ENCODE measurements around the gene ELL. TPM values are rescaled to one million over a fixed set of nuclear protein-coding genes. Genes with fewer than 3 reads are reported as not detected.

The ELL gene
- total and polyA plus RNA-seq, 9 of the 15 experiments (the other 6 are each of a cell fraction or from before 2014, with no cell fraction given), result 0.24 to 22.5 (median 4.1) TPM

- peak; percentile 85 for TF ChIP-seq GTF3C2 (IDR thresholded peaks at IDR 0.05; ENCODE audit: borderline replicate concordance, extremely low read depth, insufficient read length)
- no peak for TF ChIP-seq CREB5 (CRISPR knock-in tag; IDR thresholded peaks at IDR 0.05)
- no peak for TF ChIP-seq ZFP1 (CRISPR knock-in tag; IDR thresholded peaks at IDR 0.05)
- peak; percentile 66 for TF ChIP-seq KDM5B (IDR thresholded peaks at IDR 0.05; ENCODE audit: insufficient replicate concordance, low read depth, low read length)
- no peak for TF ChIP-seq KDM1A (IDR thresholded peaks at IDR 0.05)
- TF ChIP-seq FIP1L1 (IDR thresholded peaks at IDR 0.05; ENCODE audit: low read depth, low read length, poor library complexity, severe bottlenecking), result peak; percentile 49
- TF ChIP-seq, protein P1, sequence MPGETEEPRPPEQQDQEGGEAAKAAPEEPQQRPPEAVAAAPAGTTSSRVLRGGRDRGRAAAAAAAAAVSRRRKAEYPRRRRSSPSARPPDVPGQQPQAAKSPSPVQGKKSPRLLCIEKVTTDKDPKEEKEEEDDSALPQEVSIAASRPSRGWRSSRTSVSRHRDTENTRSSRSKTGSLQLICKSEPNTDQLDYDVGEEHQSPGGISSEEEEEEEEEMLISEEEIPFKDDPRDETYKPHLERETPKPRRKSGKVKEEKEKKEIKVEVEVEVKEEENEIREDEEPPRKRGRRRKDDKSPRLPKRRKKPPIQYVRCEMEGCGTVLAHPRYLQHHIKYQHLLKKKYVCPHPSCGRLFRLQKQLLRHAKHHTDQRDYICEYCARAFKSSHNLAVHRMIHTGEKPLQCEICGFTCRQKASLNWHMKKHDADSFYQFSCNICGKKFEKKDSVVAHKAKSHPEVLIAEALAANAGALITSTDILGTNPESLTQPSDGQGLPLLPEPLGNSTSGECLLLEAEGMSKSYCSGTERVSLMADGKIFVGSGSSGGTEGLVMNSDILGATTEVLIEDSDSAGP (CRISPR knock-in tag; IDR thresholded peaks at IDR 0.05), result no peak
- TF ChIP-seq PHF20 (IDR thresholded peaks at IDR 0.05; ENCODE audit: partially characterized antibody), result peak; percentile 57
- no peak for TF ChIP-seq PTBP1 (IDR thresholded peaks at IDR 0.05; ENCODE audit: low read depth, low read length)
- no peak for TF ChIP-seq ZNF316 (IDR thresholded peaks at IDR 0.05)
- TF ChIP-seq RBM25 (IDR thresholded peaks at IDR 0.05; ENCODE audit: low read depth, low read length, severe bottlenecking), result no peak
- TF ChIP-seq NCOR1 (IDR thresholded peaks at IDR 0.05), result no peak
- TF ChIP-seq ZFPM2 (CRISPR knock-in tag; IDR thresholded peaks at IDR 0.05), result no peak
- TF ChIP-seq SP2 (IDR thresholded peaks at IDR 0.05; ENCODE audit: extremely low read depth, low read depth, low read length, poor library complexity, severe bottlenecking), result no peak
- no peak for TF ChIP-seq TSC22D4 (tag; IDR thresholded peaks at IDR 0.05)
- no peak for TF ChIP-seq MTF1 (CRISPR knock-in tag; IDR thresholded peaks at IDR 0.05; ENCODE audit: borderline replicate concordance)
- no peak for TF ChIP-seq ZBTB26 (CRISPR knock-in tag; IDR thresholded peaks at IDR 0.05)
- peak; percentile 34 for TF ChIP-seq POLR2B (IDR thresholded peaks at IDR 0.05; ENCODE audit: low read depth, partially characterized antibody)
- TF ChIP-seq ZBTB34 (CRISPR knock-in tag; IDR thresholded peaks at IDR 0.05), result no peak
Measured at GRCh38 chr19:18437491-18438330, 84.2 kb downstream of the ELL start, which contains the start of gene ISYNA1 (continued).
